Measurements from ENCODE around the gene CRYBA2.

CRYBA2 gene, protein sequence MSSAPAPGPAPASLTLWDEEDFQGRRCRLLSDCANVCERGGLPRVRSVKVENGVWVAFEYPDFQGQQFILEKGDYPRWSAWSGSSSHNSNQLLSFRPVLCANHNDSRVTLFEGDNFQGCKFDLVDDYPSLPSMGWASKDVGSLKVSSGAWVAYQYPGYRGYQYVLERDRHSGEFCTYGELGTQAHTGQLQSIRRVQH

DNA sequence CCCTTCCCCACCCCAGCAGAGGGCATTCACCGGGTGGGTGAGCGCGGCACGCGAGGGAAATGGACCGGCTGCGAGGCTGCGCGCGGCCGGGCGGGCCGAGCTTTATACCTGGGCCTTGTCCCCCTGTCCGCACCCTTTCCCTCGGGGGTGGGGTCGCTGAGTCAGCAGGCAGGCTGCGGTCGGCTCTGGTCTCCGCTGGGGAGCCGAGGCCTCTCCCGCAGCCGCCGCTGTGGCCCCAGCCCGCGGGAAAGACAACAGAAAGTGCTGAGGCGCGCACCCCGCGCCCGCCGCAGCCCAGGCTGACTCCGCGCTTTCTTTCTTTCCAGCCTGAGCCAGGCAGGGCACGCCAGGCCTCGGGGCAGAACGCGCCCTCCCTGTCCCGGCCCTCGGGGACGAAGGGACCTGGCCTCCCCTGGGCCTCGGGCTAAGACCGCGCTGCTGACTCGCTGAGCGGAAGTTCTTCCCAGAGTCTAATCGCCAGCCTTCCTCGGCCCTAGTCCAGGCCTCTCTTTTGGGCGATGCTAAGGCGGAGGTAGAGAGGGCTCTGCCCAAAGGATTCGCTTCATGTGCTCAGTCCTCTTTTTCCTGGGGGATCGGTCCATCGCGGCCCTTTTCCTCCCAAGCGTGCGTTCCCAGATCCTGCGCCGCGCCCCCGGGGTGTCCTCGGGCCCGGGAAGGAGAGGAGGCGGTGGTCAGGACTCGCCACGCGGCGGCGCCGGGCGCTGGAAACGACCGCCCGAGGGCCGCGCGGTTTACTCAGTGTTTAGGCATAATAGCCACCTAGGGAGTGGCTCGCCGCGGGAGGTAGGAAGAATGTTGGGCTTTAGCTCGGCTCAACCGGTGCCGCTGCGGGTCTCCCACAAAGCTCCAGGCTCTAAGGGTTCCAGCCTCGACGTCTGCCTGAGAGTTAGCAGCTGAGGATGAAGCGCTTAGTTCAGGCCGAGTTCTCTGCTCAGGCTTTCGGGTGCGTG lies at the start of gene CRYBA2:
CRYBA2 (minus strand) TSS at position 78 of the 971 bp plus-strand sequence. CDS start 246 bp downstream, outside the sequence.
- DNase-seq, result peak; percentile 64 to 88

DNA sequence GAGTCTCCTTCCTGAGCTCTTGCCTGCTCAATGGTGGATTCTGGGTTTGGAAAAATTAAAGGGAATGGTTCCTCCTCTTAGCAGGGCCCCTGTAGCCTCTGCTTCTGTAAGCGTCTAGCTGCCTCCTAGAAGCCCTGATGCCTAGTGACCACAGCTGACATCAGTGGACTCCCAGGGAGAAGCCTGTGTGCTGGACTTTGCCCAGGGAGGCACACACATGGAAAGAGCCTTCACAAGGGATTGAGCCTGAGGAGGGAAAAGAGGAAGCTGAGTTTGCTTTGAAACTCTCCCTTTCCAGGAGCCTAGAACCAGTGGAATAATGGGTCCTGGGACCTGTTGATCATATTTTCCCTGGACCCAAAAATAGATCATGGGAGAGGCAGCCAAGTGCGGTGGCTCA lies 49.5 kb upstream of the CRYBA2 start:
- DNase-seq, result no peak

DNA sequence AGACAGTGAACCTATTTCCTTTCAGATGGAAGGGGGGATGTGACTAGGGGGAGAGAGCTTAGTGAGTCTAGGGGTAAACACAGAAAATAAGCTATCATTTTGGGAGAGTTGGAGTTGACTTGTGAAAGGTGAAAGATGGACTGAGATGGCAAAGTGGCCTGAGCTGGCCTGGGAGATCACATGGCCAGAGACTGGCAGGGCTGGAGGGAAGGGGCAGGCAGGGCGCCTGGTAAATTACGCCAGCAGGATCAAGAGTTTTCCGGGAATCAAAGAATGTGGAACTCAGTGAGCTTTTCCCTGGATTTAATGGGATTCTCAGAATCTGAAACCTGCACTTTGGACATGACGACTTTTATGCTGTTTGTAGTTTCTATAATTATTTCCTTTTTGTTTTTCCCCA lies 48.9 kb upstream of the CRYBA2 start:
- no peak for DNase-seq

- DNase-seq, result peak; percentile 30 to 50
These were observed 48.0 kb upstream of the CRYBA2 start, which contains the start of gene CFAP65 for GRCh38 chr2:219041252-219041651. TSS of gene CFAP65 (minus strand) at chr2:219041516. CDS start at chr2:219039048, 2,468 bp downstream.

DNA sequence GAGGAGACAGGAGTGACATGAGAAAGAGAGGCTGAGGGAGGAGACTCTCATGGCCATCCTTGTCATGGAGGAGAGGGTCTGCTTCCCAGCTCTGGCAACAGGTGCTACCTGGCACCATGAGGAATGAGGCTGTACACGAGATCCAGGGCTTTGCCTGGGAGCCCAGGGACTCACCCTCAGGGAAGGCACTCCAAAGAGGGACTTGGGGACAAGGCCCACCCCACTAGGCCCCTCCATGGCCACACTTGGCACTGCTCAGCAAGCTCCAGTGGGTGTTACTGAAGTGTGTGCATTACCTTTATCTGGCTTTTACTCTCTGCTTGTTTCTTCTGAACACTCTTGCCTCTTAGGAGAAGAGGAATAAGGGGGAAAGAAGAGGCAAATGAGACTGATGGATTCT lies 45.4 kb upstream of the CRYBA2 start:
- DNase-seq, result no peak

GRCh38 chr2:219037783-219038499 lies 44.7 kb upstream of the CRYBA2 start:
- no peak for DNase-seq

DNA sequence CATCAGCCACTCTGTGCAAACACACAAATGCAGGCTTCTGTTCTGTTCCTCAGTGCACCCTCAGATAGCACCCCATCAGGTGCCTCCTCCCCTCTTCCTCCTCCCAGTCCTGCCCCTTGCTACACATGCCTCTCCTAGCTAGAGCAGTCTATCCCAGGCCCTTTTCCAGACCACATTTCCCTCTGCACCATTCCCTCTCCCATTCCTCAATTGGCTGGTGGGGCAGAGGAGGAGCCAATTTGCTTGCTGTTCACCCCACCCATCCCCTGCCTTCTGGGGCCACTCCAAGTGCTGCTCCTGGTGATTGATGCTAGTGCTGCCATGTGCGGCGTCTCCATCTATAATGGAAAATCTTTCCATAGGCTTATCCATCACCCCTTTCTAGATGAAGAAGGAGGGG lies 42.7 kb upstream of the CRYBA2 start:
- DNase-seq, result no peak

GRCh38 chr2:219034823-219035222 lies 41.6 kb upstream of the CRYBA2 start:
- no peak for DNase-seq

DNA sequence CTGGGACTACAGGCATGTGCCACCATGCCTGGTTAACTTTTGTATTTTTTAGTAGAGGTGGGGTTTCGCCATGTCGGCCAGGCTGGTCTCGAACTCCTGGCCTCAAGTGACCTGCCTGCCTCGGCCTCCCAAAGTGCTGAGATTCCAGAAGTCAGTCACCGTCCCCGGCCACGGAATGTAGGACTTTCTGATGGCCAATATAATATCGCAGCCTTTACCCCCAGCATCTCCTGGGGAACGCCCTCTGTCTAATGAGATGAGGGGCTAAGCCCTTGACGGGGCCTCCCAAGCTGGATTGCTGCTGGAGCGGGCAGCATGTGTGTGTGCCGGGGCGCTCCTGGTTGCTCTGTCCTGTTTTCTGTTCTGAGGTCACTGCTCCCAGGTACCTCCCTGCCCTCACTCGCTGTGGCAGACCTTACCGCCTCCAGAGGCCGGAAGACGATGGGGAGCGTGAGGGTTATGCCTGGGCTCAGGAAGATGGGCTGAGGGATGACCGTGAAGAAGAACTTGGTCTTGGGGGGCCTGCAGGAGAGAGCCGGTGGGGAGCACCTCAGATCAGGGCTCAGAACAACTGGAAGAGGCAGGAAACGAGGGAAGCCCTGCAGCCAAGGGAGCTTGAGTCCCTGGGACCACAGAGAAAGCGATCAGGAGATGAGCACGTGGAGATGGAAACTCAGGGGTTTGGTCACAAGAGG lies 39.0 kb upstream of the CRYBA2 start:
- DNase-seq, result no peak

- DNase-seq, result no peak
These were observed 38.0 kb upstream of the CRYBA2 start for GRCh38 chr2:219031005-219031738.

GRCh38 chr2:219030177-219030940 lies 37.1 kb upstream of the CRYBA2 start:
- DNase-seq, result no peak

GRCh38 chr2:219029829-219030165 lies 36.6 kb upstream of the CRYBA2 start:
- DNase-seq, result peak; percentile 66 to 68

DNA sequence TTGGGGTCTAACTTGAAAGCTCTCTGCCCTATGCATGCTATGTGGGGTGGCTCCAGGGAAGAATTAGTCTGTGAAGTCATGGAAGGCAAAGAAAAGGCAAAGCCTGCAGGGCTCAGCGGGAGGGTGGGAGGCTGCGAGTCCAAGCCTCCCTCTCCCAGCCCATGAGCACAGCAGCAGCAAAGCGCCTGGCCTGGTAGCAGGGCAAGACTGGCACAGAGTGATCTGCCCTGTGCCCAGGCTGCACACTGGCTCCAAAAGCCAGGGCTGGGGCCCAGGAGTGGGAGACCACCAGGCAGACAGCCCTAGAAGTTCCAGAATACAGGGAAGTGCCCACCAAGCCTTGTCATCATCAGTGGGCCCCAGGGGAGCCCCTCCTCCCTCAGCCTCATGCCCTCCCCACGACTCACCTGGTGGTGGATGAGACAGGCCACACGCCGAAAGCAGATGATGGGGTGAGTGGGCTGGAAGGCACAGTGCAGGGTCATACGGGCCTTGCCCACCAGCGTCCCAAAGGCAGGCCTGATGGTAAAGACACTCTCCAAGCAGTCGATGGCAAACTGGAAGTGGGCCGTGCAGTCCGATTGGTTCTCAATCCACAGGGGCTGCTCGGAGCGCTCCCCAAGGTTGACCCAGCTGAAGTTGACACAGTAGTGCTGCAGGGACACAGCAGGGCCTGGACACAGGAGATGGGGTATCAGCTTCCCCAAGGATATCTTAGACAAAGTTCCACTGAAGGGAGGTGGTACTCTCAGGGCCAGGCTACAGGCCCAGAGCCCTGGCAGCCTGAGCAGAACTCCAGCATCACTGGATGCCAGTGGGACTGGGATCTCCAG lies 36.0 kb upstream of the CRYBA2 start:
- DNase-seq, result no peak

DNA sequence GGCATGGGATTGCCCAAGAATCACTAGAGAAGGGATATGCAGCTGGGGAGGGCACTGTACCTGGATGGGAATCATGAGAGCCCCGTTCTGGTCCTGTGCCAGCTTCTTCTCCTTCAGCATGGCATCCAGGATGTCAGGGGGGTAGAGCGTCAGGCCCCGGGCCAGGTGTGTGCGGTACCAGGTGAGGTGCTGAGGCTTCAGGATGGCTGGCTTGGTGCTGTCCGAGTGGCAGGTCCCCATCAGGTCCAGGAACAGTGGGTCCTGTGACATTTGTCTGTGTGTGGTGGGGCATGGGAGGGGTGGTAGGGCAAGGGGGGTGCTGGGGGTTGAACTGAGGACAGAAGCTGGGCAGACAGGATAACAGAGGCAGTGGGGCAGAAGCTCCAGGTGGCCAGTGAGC lies 34.9 kb upstream of the CRYBA2 start:
- no peak for DNase-seq

GRCh38 chr2:219027511-219028055 lies 34.4 kb upstream of the CRYBA2 start:
- no peak for DNase-seq

GRCh38 chr2:219026946-219027345 lies 33.7 kb upstream of the CRYBA2 start:
- DNase-seq, result no peak

DNA sequence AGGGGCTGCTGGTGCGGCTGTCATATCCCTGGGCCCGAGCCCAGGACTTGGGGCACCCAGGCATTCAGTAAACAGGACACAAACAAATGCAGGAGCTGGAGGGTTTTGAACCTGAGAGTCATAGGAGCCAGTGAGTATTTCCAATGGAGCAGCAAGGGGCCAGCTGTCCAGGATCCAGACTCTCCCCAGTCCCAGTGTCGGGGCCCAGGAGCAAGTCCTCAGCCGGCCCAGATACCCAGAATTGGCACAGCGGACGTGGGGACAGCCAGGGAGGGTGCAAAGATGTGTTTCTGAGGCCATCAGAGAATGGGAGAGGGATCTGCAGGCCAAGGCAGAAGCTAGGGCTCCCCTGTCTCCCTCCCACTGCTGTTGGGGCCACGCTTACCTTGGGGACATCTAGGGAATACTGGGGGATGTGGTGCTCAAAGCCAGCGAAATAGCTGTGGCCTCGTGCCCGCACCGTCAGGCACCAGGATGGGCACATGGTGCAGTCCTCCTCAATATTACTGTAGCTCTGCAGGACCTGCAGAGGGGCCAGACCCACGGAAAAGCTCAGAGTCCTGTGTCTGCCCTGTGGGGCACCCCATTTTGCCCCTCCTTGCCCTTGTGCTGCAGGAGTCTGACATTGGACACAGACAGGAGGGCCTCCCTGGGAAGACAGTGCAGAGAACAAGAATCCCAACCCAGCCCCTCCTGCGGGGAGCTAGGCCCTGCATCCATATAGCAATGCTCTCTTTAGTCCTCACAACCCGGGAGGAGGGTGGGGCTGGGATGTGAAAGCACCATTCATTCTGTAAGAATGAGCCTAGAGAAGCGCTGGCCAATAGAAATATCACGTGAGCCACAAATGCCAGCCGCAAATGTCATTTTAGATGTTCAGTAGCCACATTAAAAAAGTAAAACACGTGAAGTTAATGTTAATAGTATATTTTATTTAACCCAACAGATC lies 32.7 kb upstream of the CRYBA2 start:
- DNase-seq, result no peak

GRCh38 chr2:219024059-219024458 lies 30.8 kb upstream of the CRYBA2 start:
- no peak for DNase-seq

- no peak for DNase-seq
These were observed 29.9 kb upstream of the CRYBA2 start for GRCh38 chr2:219023045-219023605.

Measured in NCI-H2081 (cell line).